GM10266 (cell line): ENCODE results near the gene GPR162.

Source experiments
- DNase-seq: peaks from one replicate; pipeline ENCODE4 v3.0.0; 2012; ENCODE audit errors: extremely low spot score
- CTCF ChIP-seq: IDR thresholded peaks from 2 replicates; pipeline ENCODE4 v1.5.1; 2012; ENCODE audit warnings: mild to moderate bottlenecking, low read depth; ENCODE audit not compliant: control insufficient read depth, insufficient read depth; ENCODE audit errors: missing control alignments

GPR162 gene

GRCh38 chr12:6831450-6831995 lies 9.9 kb downstream of the GPR162 start:
- TF ChIP-seq CTCF, result no peak
- no peak for DNase-seq

- no peak for DNase-seq
- no peak for TF ChIP-seq CTCF
Measured at GRCh38 chr12:6832125-6832524, 10.5 kb downstream of the GPR162 start.

- DNase-seq, result no peak
Measured at GRCh38 chr12:6833189-6833890, 11.7 kb downstream of the GPR162 start.

GRCh38 chr12:6834254-6834653 lies 12.6 kb downstream of the GPR162 start:
- TF ChIP-seq CTCF, result no peak
- no peak for DNase-seq

More at GRCh38 chr12:6833189-6833890, 11.7 kb downstream of the GPR162 start:
- no peak for TF ChIP-seq CTCF

GRCh38 chr12:6834873-6835272 lies 13.3 kb downstream of the GPR162 start:
- TF ChIP-seq CTCF, result no peak

GRCh38 chr12:6836851-6837250 lies 15.2 kb downstream of the GPR162 start:
- no peak for TF ChIP-seq CTCF
- no peak for DNase-seq

More at GRCh38 chr12:6834873-6835272, 13.3 kb downstream of the GPR162 start:
- DNase-seq, result no peak

GRCh38 chr12:6837370-6838060 lies 15.9 kb downstream of the GPR162 start:
- no peak for DNase-seq

More at GRCh38 chr12:6837370-6838060, 15.9 kb downstream of the GPR162 start:
- TF ChIP-seq CTCF, result no peak
